Measurements from ENCODE around the gene EID1. TPM values are rescaled to one million over a fixed set of nuclear protein-coding genes. Genes with fewer than 3 reads are reported as not detected.

EID1 gene
- total RNA-seq, 2 donors from 2014 or later: 108 to 119 TPM

- H3K27ac ChIP-seq (ENCODE audit: low read depth, low read length): no peak overlapping the region
- no peak for TF ChIP-seq CTCF (conservative IDR thresholded peaks at IDR 0.05)
- DNase-seq: no peak
- no peaks in the 10 kb centered on the region for H3K36me3 ChIP-seq (ENCODE audit: control insufficient read depth, insufficient read depth, low read length)
- Mint-ChIP-seq H3K27ac (no peak overlapping the region), H3K36me3 (ENCODE audit: low read depth) (no peaks in the 10 kb centered on the region), H3K9me3 (no peaks in the 10 kb centered on the region), H3K4me3 (no peak overlapping the region), H3K27me3 (ENCODE audit: insufficient read depth) (no peaks in the 10 kb centered on the region), H3K4me1 (peaks cover 3% of the 10 kb centered on the region)
- H3K27me3 ChIP-seq (ENCODE audit: control insufficient read depth, insufficient read depth, low read length, poor library complexity, severe bottlenecking): no peaks in the 10 kb centered on the region
- no peak overlapping the region for H3K9ac ChIP-seq (ENCODE audit: extremely low read depth, low read length, poor library complexity, severe bottlenecking)
- no peaks in the 10 kb centered on the region for H3K9me3 ChIP-seq (ENCODE audit: control insufficient read depth, low read length)
- no peak overlapping the region for H3K4me3 ChIP-seq (ENCODE audit: low read length)
- H3K4me1 ChIP-seq (ENCODE audit: control insufficient read depth, insufficient read depth, low read length): no peaks in the 10 kb centered on the region
Measured at GRCh38 chr15:48832648-48833047, 45.3 kb upstream of the EID1 start.

- Mint-ChIP-seq H3K4me3 (no peak overlapping the region), H3K27me3 (ENCODE audit: insufficient read depth) (no peaks in the 10 kb centered on the region)
- H3K9me3 ChIP-seq (ENCODE audit: control insufficient read depth, low read length): no peaks in the 10 kb centered on the region
Measured at GRCh38 chr15:48833526-48834239, 44.3 kb upstream of the EID1 start.

GRCh38 chr15:48834756-48835155 is 43.2 kb upstream of the EID1 start:
- no peaks in the 10 kb centered on the region for H3K36me3 ChIP-seq (ENCODE audit: control insufficient read depth, insufficient read depth, low read length)
- no peak for TF ChIP-seq CTCF (conservative IDR thresholded peaks at IDR 0.05)
- Mint-ChIP-seq H3K4me1 (no peaks in the 10 kb centered on the region), H3K27me3 (ENCODE audit: insufficient read depth) (no peaks in the 10 kb centered on the region), H3K36me3 (ENCODE audit: low read depth) (no peaks in the 10 kb centered on the region), H3K4me3 (no peak overlapping the region), H3K9me3 (no peaks in the 10 kb centered on the region), H3K27ac (no peak overlapping the region)
- H3K27ac ChIP-seq (ENCODE audit: low read depth, low read length): no peak overlapping the region
- H3K9me3 ChIP-seq (ENCODE audit: control insufficient read depth, low read length): no peaks in the 10 kb centered on the region
- no peaks in the 10 kb centered on the region for H3K27me3 ChIP-seq (ENCODE audit: control insufficient read depth, insufficient read depth, low read length, poor library complexity, severe bottlenecking)
- no peak overlapping the region for H3K9ac ChIP-seq (ENCODE audit: extremely low read depth, low read length, poor library complexity, severe bottlenecking)
- H3K4me3 ChIP-seq (ENCODE audit: low read length): no peak overlapping the region
- no peaks in the 10 kb centered on the region for H3K4me1 ChIP-seq (ENCODE audit: control insufficient read depth, insufficient read depth, low read length)
- WGBS, 2 experiments (ENCODE audit: insufficient coverage in 1 of 2, insufficient read length in 1 of 2): 84 to 100% methylated on average over 1 to 5 of the region's 5 CpGs
- DNase-seq: no peak

More at GRCh38 chr15:48833526-48834239, 44.3 kb upstream of the EID1 start:
- Mint-ChIP-seq H3K4me1 (peaks cover 3% of the 10 kb centered on the region), H3K27ac (no peak overlapping the region), H3K36me3 (ENCODE audit: low read depth) (no peaks in the 10 kb centered on the region), H3K9me3 (no peaks in the 10 kb centered on the region)
- Histone ChIP-seq H3K4me3 (ENCODE audit: low read length) (no peak overlapping the region), H3K36me3 (ENCODE audit: control insufficient read depth, insufficient read depth, low read length) (no peaks in the 10 kb centered on the region), H3K9ac (ENCODE audit: extremely low read depth, low read length, poor library complexity, severe bottlenecking) (no peak overlapping the region), H3K27me3 (ENCODE audit: control insufficient read depth, insufficient read depth, low read length, poor library complexity, severe bottlenecking) (no peaks in the 10 kb centered on the region), H3K27ac (ENCODE audit: low read depth, low read length) (no peak overlapping the region), H3K4me1 (ENCODE audit: control insufficient read depth, insufficient read depth, low read length) (no peaks in the 10 kb centered on the region)
- no peak for DNase-seq
- TF ChIP-seq CTCF (conservative IDR thresholded peaks at IDR 0.05): no peak
